ENCODE measurements around the gene GGA1. TPM values are rescaled to one million over a fixed set of nuclear protein-coding genes. Genes with fewer than 3 reads are reported as not detected.

The GGA1 gene
- total and polyA plus RNA-seq, 9 of the 15 experiments (the other 6 are each of a cell fraction or from before 2014, with no cell fraction given): 1.5 to 69.5 (median 31.6) TPM

DNA sequence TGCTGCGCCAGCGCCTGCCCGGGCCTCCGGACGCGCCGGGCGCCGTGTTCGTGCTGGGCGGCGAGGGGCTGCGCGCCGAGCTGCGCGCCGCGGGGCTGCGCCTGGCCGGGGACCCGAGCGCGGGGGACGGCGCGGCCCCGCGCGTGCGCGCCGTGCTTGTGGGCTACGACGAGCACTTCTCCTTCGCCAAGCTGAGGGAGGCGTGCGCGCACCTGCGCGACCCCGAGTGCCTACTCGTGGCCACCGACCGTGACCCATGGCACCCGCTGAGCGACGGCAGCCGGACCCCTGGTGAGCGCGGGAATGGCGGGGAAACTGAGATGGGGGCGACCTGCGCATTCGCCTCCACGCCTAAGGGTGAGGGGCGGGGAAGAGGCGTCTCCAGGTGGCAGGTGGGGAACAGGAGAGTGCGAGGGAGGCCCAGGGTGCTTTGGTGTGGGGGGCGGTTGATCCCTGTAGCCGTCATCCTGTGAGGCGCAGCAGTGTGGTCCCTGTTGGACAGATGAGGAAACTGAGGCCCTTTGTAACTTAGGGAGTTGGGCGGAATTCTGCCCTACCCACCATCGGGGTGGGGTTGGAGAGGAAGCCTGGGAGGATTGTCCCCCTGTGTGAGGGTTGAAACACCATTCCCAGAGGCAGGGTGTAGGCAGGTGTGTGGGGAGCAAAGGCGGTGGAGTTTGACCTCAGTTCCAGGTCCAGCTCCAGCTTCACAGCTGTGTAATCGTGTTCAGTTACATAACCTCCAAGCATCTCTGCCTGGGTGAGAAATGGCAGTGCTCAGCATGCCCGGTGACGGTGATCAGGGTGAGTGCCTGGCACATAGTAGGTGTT, 50.6 kb downstream of the GGA1 start:
- peaks cover 34% of the 10 kb centered on the region; the same call in 2 of the 3 replicates for H3K36me3 ChIP-seq (ENCODE audit: control insufficient read depth, insufficient read depth, low read length)
- peaks cover 17% of the 10 kb centered on the region for H4K20me1 ChIP-seq (replicated peaks; ENCODE audit: control insufficient read depth, insufficient read depth, low read length)
- H3K9me3 ChIP-seq (replicated peaks; ENCODE audit: control insufficient read depth, insufficient read depth, low read depth, low read length): no peaks in the 10 kb centered on the region
- intact Hi-C loops (cut with micrococcal nuclease) (no loop called here), in situ Hi-C loops (cut with MboI) (no loop called here)
- peaks cover 55% of the 10 kb centered on the region for H3K79me2 ChIP-seq (ENCODE audit: control insufficient read depth, insufficient read depth, low read length)
- ChIA-PET POLR2A (interaction anchor here (0.7 to 1.7 kb wide), 7 partner anchors 14 to 117 kb away, joined by 3 to 12 read pairs (median 3); partner anchors contain the start of genes GGA1 and LGALS1), CTCF (ENCODE audit: low intra/inter-chr PET ratio) (no interaction called here)
- peak overlapping the region; percentile 85 to 97 for H3K9ac ChIP-seq (ENCODE audit: insufficient read depth in 1 of 2, low read depth in 2 of 2, low read length in 2 of 2)
- peaks cover 20 to 27% of the 10 kb centered on the region in 2 experiments for H3K4me1 ChIP-seq (replicated peaks in 1 of 2; ENCODE audit: control insufficient read depth in 2 of 2, insufficient read depth in 2 of 2, low read length in 2 of 2)
- ATAC-seq (no peak), DNase-seq (ENCODE audit: extremely low read depth in 1 of 4, low spot score in 3 of 4) (peak in 3 of 4 experiments; percentile 38 to 55 (median 50)), FAIRE-seq (no peak)
- peak overlapping the region; percentile 92 for H3K4me2 ChIP-seq (ENCODE audit: insufficient read depth, low read length)
- peaks cover 4% of the 10 kb centered on the region for H3K9me1 ChIP-seq (ENCODE audit: control insufficient read depth, insufficient read depth, low read length)
- no peak overlapping the region for H2AFZ ChIP-seq (ENCODE audit: low read depth, low read length)
- WGBS (ENCODE audit: insufficient coverage, low coverage, missing lambda C conversion rate): under 1% methylated on average over 48 of the region's 68 CpGs
- BruUV-seq (replicated peaks): TSS peak; percentile 67
- H3K27ac ChIP-seq (ENCODE audit: extremely low read depth, low read depth, low read length): peak overlapping the region; percentile 88
- H3K4me3 ChIP-seq: peak overlapping the region; percentile 63
- H3K27me3 ChIP-seq (ENCODE audit: control insufficient read depth in 2 of 2, insufficient read depth in 2 of 2, low read length in 2 of 2): no peaks in the 10 kb centered on the region
- TF ChIP-seq RBFOX2 (IDR thresholded peaks at IDR 0.05; ENCODE audit: low read depth, low read length) (0 out of 2 replicates have a peak, but pooled peaks have one; percentile 9), KDM5B (IDR thresholded peaks at IDR 0.05; ENCODE audit: insufficient replicate concordance, low read depth, low read length) (peak; percentile 11), SMAD2 (IDR thresholded peaks at IDR 0.05; ENCODE audit: low read depth, low read length) (no peak), ZKSCAN1 (IDR thresholded peaks at IDR 0.05; ENCODE audit: low read depth, low read length) (peak; percentile 93), ZNF766 (CRISPR knock-in tag; conservative IDR thresholded peaks at IDR 0.05) (0 out of 2 replicates have a peak, but pooled peaks have one; percentile 18), SIN3B (IDR thresholded peaks at IDR 0.05; ENCODE audit: low read depth) (0 out of 2 replicates have a peak, but pooled peaks have one; percentile 6), HNRNPK (IDR thresholded peaks at IDR 0.05; ENCODE audit: low read depth, low read length, poor library complexity, severe bottlenecking) (no peak), SAFB (IDR thresholded peaks at IDR 0.05; ENCODE audit: borderline replicate concordance, low read depth, low read length) (peak; percentile 60), SMAD4 (CRISPR knock-in tag; conservative IDR thresholded peaks at IDR 0.05) (0 out of 2 replicates have a peak, but pooled peaks have one; percentile 6), CHD1 (IDR thresholded peaks at IDR 0.05; ENCODE audit: low read length) (peak; percentile 50)
- TF ChIP-seq, protein P1, sequence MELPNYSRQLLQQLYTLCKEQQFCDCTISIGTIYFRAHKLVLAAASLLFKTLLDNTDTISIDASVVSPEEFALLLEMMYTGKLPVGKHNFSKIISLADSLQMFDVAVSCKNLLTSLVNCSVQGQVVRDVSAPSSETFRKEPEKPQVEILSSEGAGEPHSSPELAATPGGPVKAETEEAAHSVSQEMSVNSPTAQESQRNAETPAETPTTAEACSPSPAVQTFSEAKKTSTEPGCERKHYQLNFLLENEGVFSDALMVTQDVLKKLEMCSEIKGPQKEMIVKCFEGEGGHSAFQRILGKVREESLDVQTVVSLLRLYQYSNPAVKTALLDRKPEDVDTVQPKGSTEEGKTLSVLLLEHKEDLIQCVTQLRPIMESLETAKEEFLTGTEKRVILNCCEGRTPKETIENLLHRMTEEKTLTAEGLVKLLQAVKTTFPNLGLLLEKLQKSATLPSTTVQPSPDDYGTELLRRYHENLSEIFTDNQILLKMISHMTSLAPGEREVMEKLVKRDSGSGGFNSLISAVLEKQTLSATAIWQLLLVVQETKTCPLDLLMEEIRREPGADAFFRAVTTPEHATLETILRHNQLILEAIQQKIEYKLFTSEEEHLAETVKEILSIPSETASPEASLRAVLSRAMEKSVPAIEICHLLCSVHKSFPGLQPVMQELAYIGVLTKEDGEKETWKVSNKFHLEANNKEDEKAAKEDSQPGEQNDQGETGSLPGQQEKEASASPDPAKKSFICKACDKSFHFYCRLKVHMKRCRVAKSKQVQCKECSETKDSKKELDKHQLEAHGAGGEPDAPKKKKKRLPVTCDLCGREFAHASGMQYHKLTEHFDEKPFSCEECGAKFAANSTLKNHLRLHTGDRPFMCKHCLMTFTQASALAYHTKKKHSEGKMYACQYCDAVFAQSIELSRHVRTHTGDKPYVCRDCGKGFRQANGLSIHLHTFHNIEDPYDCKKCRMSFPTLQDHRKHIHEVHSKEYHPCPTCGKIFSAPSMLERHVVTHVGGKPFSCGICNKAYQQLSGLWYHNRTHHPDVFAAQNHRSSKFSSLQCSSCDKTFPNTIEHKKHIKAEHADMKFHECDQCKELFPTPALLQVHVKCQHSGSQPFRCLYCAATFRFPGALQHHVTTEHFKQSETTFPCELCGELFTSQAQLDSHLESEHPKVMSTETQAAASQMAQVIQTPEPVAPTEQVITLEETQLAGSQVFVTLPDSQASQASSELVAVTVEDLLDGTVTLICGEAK (IDR thresholded peaks at IDR 0.05): peak; percentile 50; the same call in 1 of the 2 replicates
- TF ChIP-seq, protein P1 (CRISPR knock-in tag; IDR thresholded peaks at IDR 0.05): no peak

Measured in K562 (cell line).